ENCODE data around the gene OGFRL1.
"Not testable (repeated sequence)": the region's sequence is repeated elsewhere in the genome, so short reads cannot be mapped to it uniquely, and the experiment has no call there.

Gene OGFRL1

GRCh38 chr6:71288228-71289038, at the start of gene OGFRL1:
Gene OGFRL1 (plus strand): TSS chr6:71288811. CDS start chr6:71288937, 126 bp downstream.
- no peak for DNase-seq (ENCODE audit: low read depth)

DNA sequence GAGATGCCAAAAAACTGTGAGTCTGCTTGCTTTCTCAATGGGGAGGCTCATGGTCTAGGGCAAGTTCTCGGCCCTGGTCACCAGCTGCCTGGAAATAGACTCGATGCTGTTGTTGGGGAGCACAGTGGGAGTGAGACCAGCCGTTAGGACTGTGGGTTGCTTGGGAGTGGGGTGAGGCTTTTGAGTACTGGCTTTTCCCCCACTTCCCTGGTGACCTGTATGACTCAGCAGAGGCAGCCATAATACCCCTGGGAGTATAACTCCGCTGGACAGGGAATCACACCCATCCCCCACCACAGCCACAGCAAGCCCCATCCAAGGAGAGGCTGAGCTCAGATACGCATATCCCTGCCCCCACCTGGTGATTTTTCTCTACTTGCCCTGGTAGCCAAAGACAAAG, 48.9 kb upstream of the OGFRL1 start:
- DNase-seq (ENCODE audit: low read depth) = no peak

GRCh38 chr6:71245265-71246049, 43.2 kb upstream of the OGFRL1 start:
- no peak for DNase-seq (ENCODE audit: low read depth)

DNA sequence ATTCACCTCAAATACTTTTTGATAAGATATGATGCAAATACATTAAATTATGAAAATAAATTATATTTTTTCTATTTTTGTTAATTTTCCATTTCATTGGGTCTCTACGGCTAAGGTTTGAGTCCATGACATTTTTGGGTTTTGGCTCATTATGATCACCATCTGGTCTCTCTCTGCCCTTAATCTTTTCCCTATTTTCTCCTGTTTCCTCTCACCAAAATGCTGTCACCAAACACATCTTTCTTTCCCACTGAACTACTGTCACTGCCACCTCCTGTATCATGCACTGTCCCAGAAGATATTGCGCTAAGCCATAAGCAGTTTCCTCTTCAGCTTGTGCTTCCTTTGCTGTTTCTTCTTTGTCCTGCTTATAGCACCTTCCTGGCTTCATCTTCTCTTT, 42.0 kb upstream of the OGFRL1 start:
- no peak for DNase-seq (ENCODE audit: low read depth)

DNA sequence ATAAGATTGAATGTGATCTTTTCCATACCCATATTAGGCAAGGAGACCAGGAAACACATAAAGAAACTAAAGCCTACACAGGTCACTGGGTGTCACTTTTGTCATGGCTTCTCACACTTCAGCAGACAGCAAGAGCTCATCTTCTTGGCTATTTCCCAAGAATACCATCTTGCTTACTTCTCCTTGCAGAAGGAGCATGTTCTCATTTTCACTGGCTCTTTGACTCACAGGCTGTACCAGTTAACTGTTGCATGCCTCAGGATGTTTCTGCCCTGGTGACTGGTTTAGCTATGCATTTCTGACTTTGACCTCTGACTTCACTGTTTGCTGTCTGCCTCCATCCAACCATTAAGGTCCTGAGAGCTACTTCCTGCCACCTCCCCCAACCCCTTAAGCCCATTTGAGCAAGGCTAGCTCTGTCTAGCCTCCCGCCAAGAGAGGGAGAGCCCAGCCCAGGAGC, 40.3 kb upstream of the OGFRL1 start:
- no peak for DNase-seq (ENCODE audit: low read depth)

GRCh38 chr6:71248878-71249544, 39.6 kb upstream of the OGFRL1 start:
- no peak for DNase-seq (ENCODE audit: low read depth)

GRCh38 chr6:71250099-71250602, 38.5 kb upstream of the OGFRL1 start:
- DNase-seq (ENCODE audit: low read depth) = no peak

DNA sequence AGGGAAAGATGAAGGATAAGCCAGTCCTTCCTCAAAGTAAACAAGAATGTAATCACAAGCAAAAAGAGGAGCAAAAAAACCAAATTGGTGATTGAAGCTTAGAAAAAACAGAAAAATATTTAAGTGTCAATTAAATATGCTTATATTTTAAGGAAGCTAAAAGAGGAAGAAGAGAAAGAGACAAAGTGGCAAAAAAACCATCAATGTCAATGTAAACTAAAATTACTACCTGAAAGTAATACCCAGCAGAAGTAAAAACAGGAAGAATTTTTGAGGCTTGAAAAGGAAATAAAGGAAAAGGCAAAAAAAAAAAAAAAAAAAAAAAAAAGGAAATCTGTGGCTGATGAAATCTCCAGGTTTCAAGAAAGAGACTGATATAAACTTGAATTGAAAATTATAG, 36.2 kb upstream of the OGFRL1 start:
- DNase-seq (ENCODE audit: low read depth) = no peak

- DNase-seq (ENCODE audit: low read depth) = no peak
These were observed 35.7 kb upstream of the OGFRL1 start for GRCh38 chr6:71252960-71253359.

DNA sequence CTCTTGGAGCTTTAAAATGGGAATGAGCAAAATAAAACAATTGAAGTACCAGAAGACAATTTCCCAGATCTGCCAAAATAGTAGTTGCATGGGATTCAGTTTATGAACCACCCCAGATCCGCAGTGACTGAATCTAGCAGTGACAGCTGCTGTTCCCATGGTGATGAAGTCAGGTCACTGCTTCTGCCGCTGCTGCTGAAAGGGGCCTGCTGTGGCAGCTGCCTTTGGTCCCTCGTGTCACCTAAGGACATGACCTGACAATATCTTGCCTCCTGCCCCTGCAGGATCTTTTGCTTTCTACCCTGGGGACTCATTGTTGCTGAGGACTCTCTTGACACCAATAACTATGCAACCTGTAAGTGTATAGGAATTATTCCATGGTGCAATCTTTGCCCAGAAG, 34.3 kb upstream of the OGFRL1 start:
- no peak for DNase-seq (ENCODE audit: low read depth)

DNA sequence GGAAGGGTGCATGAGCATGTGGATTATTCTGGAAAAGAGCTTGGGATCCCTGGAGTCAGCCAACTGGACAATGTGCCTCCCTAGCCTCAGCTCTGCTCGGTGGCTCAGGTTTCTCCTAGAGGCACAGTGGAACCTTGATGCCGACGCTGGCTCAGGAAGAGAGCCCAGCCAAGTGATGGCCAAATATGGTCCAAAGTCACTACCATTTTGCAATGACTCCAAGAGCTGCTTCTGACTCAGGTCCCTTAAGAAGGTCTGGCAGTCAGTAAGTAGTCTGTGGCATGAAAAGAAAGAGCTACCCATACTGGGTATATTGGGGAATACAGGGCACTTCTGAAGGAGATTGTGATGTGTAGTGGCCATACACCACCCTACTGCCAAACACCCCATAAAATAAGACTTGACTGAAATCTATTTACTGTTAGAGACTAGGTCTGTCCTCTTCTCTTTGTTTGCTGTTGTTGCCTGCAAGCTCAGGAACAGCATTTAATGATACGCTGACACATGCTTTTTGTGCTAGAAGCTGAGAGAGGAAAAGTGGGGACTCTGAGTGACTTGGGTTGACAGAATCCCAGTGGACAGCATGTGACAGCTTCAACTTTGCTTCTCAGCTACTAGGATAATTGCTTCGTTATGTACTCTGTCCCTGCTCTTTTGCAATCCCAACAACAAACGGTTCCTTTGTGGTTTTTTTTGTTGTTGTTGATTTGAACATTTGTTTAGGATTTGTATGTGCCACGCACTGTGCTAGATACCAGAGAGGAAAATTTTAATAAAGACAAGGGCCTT, 30.3 kb upstream of the OGFRL1 start:
- no peak for DNase-seq (ENCODE audit: low read depth)

DNA sequence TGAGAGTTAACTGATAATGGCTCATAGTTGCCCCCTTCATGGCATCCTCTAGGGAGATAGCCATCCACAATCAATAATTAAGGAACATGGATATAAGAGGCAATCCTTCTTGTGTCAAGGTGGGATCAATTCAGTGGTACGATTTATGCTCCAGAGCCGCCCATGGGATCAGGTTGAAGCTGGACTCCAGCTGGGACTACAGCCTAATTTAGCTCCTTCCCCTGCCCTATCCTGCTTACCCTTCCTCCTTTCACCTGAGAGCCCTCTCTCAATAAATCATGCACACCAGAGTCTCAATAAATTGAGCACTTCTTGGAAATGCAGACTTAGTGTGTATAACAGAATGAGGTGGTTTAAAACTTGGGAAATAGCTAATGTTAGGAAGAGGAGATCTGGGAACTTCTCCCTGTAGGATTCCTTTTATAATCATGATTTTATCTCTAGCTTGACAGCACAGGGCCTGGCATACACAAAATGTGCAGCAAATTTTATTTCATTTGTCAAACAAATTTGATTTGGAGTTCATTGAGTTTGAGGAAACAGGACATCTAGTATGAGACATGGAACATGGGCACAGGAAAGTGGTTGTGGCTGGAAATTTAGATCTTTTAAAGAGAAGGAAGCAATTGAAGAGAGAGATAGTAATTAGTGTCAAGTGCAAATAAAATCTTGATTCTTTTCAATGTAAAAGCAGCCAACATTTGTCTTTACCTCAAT, 28.6 kb upstream of the OGFRL1 start:
- no peak for DNase-seq (ENCODE audit: low read depth)

- DNase-seq (ENCODE audit: low read depth) = no peak
These were observed 25.7 kb upstream of the OGFRL1 start for GRCh38 chr6:71262914-71263313.

DNA sequence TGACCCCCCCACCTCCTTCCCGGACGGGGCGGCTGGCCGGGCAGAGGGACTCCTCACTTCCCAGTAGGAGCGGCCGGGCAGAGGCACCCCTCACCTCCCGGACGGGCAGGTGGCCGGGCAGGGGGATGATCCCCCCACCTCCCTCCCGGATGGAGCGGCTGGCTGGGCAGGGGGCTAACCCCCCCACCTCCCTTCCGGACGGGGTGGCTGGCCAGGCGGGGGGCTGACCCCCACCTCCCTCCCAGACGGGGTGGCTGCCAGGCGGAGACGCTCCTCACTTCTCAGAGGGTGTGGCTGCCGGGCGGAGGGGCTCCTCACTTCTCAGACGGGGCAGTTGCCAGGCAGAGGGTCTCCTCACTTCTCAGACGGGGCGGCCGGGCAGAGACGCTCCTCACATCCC, 22.2 kb upstream of the OGFRL1 start:
- DNase-seq (ENCODE audit: low read depth) = not testable (repeated sequence)

- no peak for DNase-seq (ENCODE audit: low read depth)
These were observed 19.7 kb upstream of the OGFRL1 start for GRCh38 chr6:71268735-71269437.

DNA sequence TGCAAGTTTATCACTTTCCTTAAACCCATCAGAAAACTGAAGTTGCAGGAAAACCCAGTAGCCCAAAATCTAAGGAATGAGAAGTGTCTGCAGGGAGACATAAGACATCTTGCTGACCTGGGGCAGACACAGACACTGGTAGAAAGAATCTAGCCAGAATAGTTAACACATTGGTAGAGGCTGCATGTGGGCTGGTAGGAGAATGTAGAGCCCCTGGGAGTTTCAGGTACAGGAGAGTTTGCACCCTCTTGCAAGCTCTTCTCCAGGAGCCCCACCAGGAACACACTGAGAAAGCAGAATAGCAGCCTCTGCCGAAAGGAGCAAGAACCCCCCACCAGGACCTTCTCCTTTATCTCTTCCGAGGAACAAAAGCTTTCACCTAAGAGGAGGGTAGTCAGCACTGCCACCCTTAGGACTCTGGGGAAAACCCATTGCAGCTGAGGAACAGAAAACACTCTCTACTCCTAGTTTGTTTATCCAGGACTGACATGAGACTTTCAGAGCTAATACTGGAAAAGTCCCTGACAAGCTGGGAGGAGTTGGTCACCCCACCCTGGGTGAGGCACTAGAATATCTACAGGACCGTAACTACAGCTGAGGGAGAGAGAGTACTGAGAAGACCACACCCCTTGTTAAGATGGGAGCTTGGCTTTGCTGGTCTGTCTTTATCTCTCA, 10.5 kb upstream of the OGFRL1 start:
- DNase-seq (ENCODE audit: low read depth) = no peak

- no peak for DNase-seq (ENCODE audit: low read depth)
These were observed 9.3 kb upstream of the OGFRL1 start for GRCh38 chr6:71279321-71279720.

DNA sequence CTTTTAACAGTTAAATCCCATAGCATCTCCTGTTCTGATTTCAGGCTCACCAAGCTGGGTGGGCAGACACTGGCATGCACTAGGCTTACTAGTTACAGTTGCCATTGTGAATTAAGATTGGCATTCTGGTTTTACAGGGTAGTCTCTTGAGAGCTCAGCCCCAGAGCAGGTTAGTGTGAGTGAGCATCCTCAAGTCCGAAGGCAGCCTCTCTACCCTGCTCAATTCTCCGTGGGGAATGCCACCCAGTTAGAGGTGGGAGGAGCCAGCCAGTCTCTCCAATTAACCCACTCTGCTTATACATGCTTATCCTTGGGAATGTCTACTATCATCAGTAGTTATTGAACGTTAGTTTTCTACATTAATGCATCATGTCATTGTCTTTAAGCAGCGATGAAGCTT, 8.9 kb upstream of the OGFRL1 start:
- DNase-seq (ENCODE audit: low read depth) = no peak

- no peak for DNase-seq (ENCODE audit: low read depth)
These were observed 7.9 kb upstream of the OGFRL1 start for GRCh38 chr6:71280701-71281100.

DNA sequence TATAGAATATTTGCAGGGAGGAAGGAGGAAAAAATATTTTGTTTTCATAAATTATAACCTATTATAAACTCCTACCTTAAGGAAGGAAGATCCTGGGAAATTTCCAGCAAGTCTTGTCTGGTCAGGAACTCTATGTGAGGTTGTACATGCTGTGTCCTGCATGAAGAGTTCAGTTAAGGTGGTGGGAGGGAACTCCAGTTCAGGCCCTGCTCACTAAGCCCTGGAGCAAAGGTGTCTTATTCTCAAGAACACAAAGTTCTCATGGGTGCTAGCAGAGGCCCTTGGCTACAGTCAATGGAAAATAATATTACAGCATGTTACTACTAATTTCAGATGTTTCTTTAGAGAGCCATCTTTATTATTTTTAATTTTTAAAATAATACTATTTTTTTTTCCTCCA, 3.8 kb upstream of the OGFRL1 start:
- DNase-seq (ENCODE audit: low read depth) = no peak

Measured in CMK (cell line).